ENCODE measurements around the gene CYS1.

CYS1 gene

GRCh38 chr2:10091182-10091888, 11.1 kb upstream of the CYS1 start:
- DNase-seq = no peak

- no peak for DNase-seq
Observed at GRCh38 chr2:10089565-10090190, 9.5 kb upstream of the CYS1 start.

GRCh38 chr2:10087360-10087759, 7.1 kb upstream of the CYS1 start:
- DNase-seq = no peak

GRCh38 chr2:10086950-10087349, 6.7 kb upstream of the CYS1 start:
- no peak for DNase-seq

- DNase-seq = no peak
Observed at GRCh38 chr2:10085668-10086059, 5.5 kb upstream of the CYS1 start.

GRCh38 chr2:10085043-10085667, 4.9 kb upstream of the CYS1 start:
- DNase-seq = no peak

- DNase-seq = no peak
Observed at GRCh38 chr2:10084223-10084865, 4.1 kb upstream of the CYS1 start.

GRCh38 chr2:10083692-10084211, 3.5 kb upstream of the CYS1 start:
- DNase-seq = no peak

GRCh38 chr2:10083046-10083445, 2.8 kb upstream of the CYS1 start:
- DNase-seq = no peak

- DNase-seq = peak; percentile 16
Observed at GRCh38 chr2:10080536-10081304, 509 bp upstream of the CYS1 start.

GRCh38 chr2:10079266-10079869, 843 bp downstream of the CYS1 start:
- peak; percentile 62 for DNase-seq

- DNase-seq = no peak
Observed at GRCh38 chr2:10078704-10079265, 1.4 kb downstream of the CYS1 start.

- no peak for DNase-seq
Observed at GRCh38 chr2:10078001-10078400, 2.2 kb downstream of the CYS1 start.

GRCh38 chr2:10076988-10077527, 3.2 kb downstream of the CYS1 start:
- DNase-seq = no peak

GRCh38 chr2:10076511-10076910, 3.7 kb downstream of the CYS1 start:
- no peak for DNase-seq

GRCh38 chr2:10075571-10076209, 4.5 kb downstream of the CYS1 start:
- no peak for DNase-seq

GRCh38 chr2:10075101-10075500, 5.1 kb downstream of the CYS1 start:
- DNase-seq = no peak

GRCh38 chr2:10073706-10074105, 6.5 kb downstream of the CYS1 start:
- no peak for DNase-seq

- peak; percentile 82 for DNase-seq
Observed at GRCh38 chr2:10072656-10073480, 7.3 kb downstream of the CYS1 start.

GRCh38 chr2:10071595-10071994, 8.6 kb downstream of the CYS1 start:
- no peak for DNase-seq

Measured in fibroblast of upper back skin (primary cell).